KMS-11 (cell line): Measurements from ENCODE around the gene POLD1.

Experiments
- H2AFZ ChIP-seq: fragments of 200-600 bp; sonication (generic); 2 replicates; pipeline ENCODE4 v1.6.1; 2016; ENCODE audit warnings: antibody characterized with exemption, mixed run types, low read depth
- H3K27ac ChIP-seq: fragments of 200-600 bp; sonication (generic); 2 replicates; pipeline ENCODE4 v1.6.1; 2016; ENCODE audit warnings: mild to moderate bottlenecking, mixed run types
- H3K27me3 ChIP-seq: fragments of 200-600 bp; sonication (generic); 2 replicates; pipeline ENCODE4 v1.6.1; 2017; ENCODE audit warnings: mild to moderate bottlenecking, low read depth, mixed run types, moderate library complexity; ENCODE audit not compliant: insufficient read depth
- H3K36me3 ChIP-seq: fragments of 200-600 bp; sonication (generic); 2 replicates; pipeline ENCODE4 v1.6.1; 2017; ENCODE audit warnings: mild to moderate bottlenecking, mixed run types; ENCODE audit not compliant: insufficient read depth
- H3K4me1 ChIP-seq: fragments of 200-600 bp; sonication (generic); 2 replicates; pipeline ENCODE4 v1.6.1; 2016; ENCODE audit warnings: mild to moderate bottlenecking, low read depth, mixed run types; ENCODE audit not compliant: poor library complexity, severe bottlenecking
- H3K4me2 ChIP-seq: fragments of 200-600 bp; sonication (generic); 2 replicates; pipeline ENCODE4 v1.7.0; 2016; ENCODE audit warnings: mild to moderate bottlenecking, mixed run types
- H3K4me3 ChIP-seq: fragments of 200-600 bp; sonication (generic); IDR thresholded peaks from 2 replicates; pipeline ENCODE4 v1.6.1; 2017; ENCODE audit warnings: low read depth, low read length, mixed read lengths; ENCODE audit not compliant: insufficient read depth
- H3K79me2 ChIP-seq: fragments of 200-600 bp; sonication (generic); 2 replicates; pipeline ENCODE4 v1.6.1; 2016; ENCODE audit warnings: low read depth, mixed run types; ENCODE audit not compliant: insufficient read depth
- H3K9ac ChIP-seq: fragments of 200-600 bp; sonication (generic); 2 replicates; pipeline ENCODE4 v1.6.1; 2016; ENCODE audit warnings: mild to moderate bottlenecking, mixed run types
- H4K20me1 ChIP-seq: fragments of 200-600 bp; sonication (generic); 2 replicates; pipeline ENCODE4 v1.6.1; 2016; ENCODE audit warnings: mild to moderate bottlenecking, mixed run types; ENCODE audit not compliant: insufficient read depth
- CTCF ChIP-seq: fragments of 200-600 bp; sonication (generic); conservative IDR thresholded peaks from 2 replicates; pipeline ENCODE4 v1.6.1; 2017; ENCODE audit warnings: low read depth, mild to moderate bottlenecking, antibody characterized with exemption, low read length, moderate library complexity, mixed read lengths

POLD1 gene

GRCh38 chr19:50393589-50393988 lies 9.4 kb downstream of the POLD1 start:
- no peak overlapping the region for H3K4me3 ChIP-seq
- H3K4me2 ChIP-seq = no peak overlapping the region
- H3K36me3 ChIP-seq = peaks cover 9% of the 10 kb centered on the region; the same call in 1 of the 2 replicates
- H3K4me1 ChIP-seq = no peaks in the 10 kb centered on the region
- no peak overlapping the region for H3K9ac ChIP-seq
- TF ChIP-seq CTCF = no peak
- H3K27me3 ChIP-seq = no peaks in the 10 kb centered on the region
- H3K79me2 ChIP-seq = peaks cover 35% of the 10 kb centered on the region
- H2AFZ ChIP-seq = no peak overlapping the region
- H4K20me1 ChIP-seq = no peaks in the 10 kb centered on the region
- H3K27ac ChIP-seq = no peak overlapping the region

- no peaks in the 10 kb centered on the region for H4K20me1 ChIP-seq
- H3K9ac ChIP-seq = no peak overlapping the region
- H3K27ac ChIP-seq = no peak overlapping the region
- H3K27me3 ChIP-seq = no peaks in the 10 kb centered on the region
- TF ChIP-seq CTCF = no peak
- H3K4me3 ChIP-seq = no peak overlapping the region
- no peak overlapping the region for H2AFZ ChIP-seq
- peaks cover 9% of the 10 kb centered on the region; the same call in 1 of the 2 replicates for H3K36me3 ChIP-seq
- no peak overlapping the region for H3K4me2 ChIP-seq
- H3K79me2 ChIP-seq = peaks cover 31% of the 10 kb centered on the region
- H3K4me1 ChIP-seq = no peaks in the 10 kb centered on the region
Measured at GRCh38 chr19:50394017-50394416, 9.9 kb downstream of the POLD1 start.

- Histone ChIP-seq H3K27me3 (no peaks in the 10 kb centered on the region), H3K4me3 (no peak overlapping the region), H3K4me1 (no peaks in the 10 kb centered on the region), H3K4me2 (no peak overlapping the region), H3K27ac (no peak overlapping the region), H2AFZ (no peak overlapping the region), H3K9ac (no peak overlapping the region), H3K36me3 (no peaks in the 10 kb centered on the region; the same call in 1 of the 2 replicates), H4K20me1 (no peaks in the 10 kb centered on the region), H3K79me2 (peaks cover under 1% of the 10 kb centered on the region; the same call in 1 of the 2 replicates)
- no peak for TF ChIP-seq CTCF
Measured at GRCh38 chr19:50398675-50399367, 14.7 kb downstream of the POLD1 start.

GRCh38 chr19:50399368-50399745 lies 15.2 kb downstream of the POLD1 start:
- Histone ChIP-seq H3K4me3 (no peak overlapping the region), H3K4me2 (no peak overlapping the region), H3K4me1 (no peaks in the 10 kb centered on the region), H3K79me2 (no peaks in the 10 kb centered on the region; the same call in 1 of the 2 replicates), H4K20me1 (no peaks in the 10 kb centered on the region), H3K36me3 (no peaks in the 10 kb centered on the region; the same call in 1 of the 2 replicates), H3K27me3 (no peaks in the 10 kb centered on the region), H3K27ac (no peak overlapping the region), H2AFZ (no peak overlapping the region), H3K9ac (no peak overlapping the region)
- TF ChIP-seq CTCF = no peak
